Testis (tissue), 3 donors: ENCODE measurements around the gene AGR3. TPM values are rescaled to one million over a fixed set of nuclear protein-coding genes. Genes with fewer than 3 reads are reported as not detected.
A peak's percentile ranks its signal among the peaks of the same experiment; 100 is the strongest.

Source experiments
- DNase-seq: peaks from one replicate; pipeline ENCODE4 v3.0.0-alpha.2; 2019
- H3K27ac ChIP-seq, 2 donors: fragments of 200-600 bp; sonication (generic); one replicate each; pipeline ENCODE4 v1.5.1; 2019
- H3K27me3 ChIP-seq: fragments of 200-600 bp; sonication (generic); one replicate; pipeline ENCODE4 v1.5.1; 2019
- H3K36me3 ChIP-seq: fragments of 200-600 bp; sonication (generic); one replicate; pipeline ENCODE4 v1.5.1; 2017; ENCODE audit warnings: low read depth; ENCODE audit errors: missing control alignments
- H3K4me1 ChIP-seq: fragments of 200-600 bp; sonication (generic); one replicate; pipeline ENCODE4 v1.5.1; 2019
- H3K4me3 ChIP-seq, 2 donors: fragments of 200-600 bp; sonication (generic); one replicate each; pipeline ENCODE4 v1.5.1; 2017 to 2019
- H3K9me3 ChIP-seq: fragments of 200-600 bp; sonication (generic); one replicate; pipeline ENCODE4 v1.5.1; 2017
- CTCF ChIP-seq, 3 experiments: fragments of 450-650 bp in 2 of 3; fragments of 200-600 bp in 1 of 3; sonication (generic) in 1 of 3; IDR thresholded peaks; one replicate each; pipeline ENCODE4 v1.5.1; 2016 to 2019; ENCODE audit warnings: antibody characterized with exemption in 3 of 3, mild to moderate bottlenecking in 2 of 3, moderate library complexity in 1 of 3
- POLR2A ChIP-seq: fragments of 450-650 bp; IDR thresholded peaks from one replicate; pipeline ENCODE4 v1.6.1; 2017; ENCODE audit warnings: antibody characterized with exemption, mild to moderate bottlenecking, moderate library complexity
- WGBS, 2 donors: methylation state at CpG; one replicate each; pipeline ENCODE4 v1.1.5; 2018; 5-methylcytosine and 5-hydroxymethylcytosine counted together
- intact Hi-C: fragments of 100-400 bp; cut with DNase I; formaldehyde crosslinking; loops from one replicate; pipeline ENCODE4 v1.15.1; 2023; ENCODE audit warnings: low total_unique reads
- polyA plus RNA-seq: library from polyadenylated mRNA; stranded (reverse); fragments of 350-450 nt; fragmentation: Illumina TruSeq; extraction: RNeasy Lipid Tissue Mini Kit (QIAGEN cat#74804); gene quantifications from one replicate; pipeline ENCODE4 v1.2.3, GENCODE V29; 2014; ENCODE audit warnings: low read depth, low replicate concordance; ENCODE audit not compliant: insufficient read depth
- total RNA-seq, 2 donors: library from RNA; depleted of rRNA; stranded (reverse); fragments of >200 nt; gene quantifications; one replicate each; pipeline ENCODE4 v1.2.3, GENCODE V29; 2016

Gene AGR3
- total and polyA plus RNA-seq, 3 donors from 2014 or later, result 2.0 TPM; not detected in 2

DNA sequence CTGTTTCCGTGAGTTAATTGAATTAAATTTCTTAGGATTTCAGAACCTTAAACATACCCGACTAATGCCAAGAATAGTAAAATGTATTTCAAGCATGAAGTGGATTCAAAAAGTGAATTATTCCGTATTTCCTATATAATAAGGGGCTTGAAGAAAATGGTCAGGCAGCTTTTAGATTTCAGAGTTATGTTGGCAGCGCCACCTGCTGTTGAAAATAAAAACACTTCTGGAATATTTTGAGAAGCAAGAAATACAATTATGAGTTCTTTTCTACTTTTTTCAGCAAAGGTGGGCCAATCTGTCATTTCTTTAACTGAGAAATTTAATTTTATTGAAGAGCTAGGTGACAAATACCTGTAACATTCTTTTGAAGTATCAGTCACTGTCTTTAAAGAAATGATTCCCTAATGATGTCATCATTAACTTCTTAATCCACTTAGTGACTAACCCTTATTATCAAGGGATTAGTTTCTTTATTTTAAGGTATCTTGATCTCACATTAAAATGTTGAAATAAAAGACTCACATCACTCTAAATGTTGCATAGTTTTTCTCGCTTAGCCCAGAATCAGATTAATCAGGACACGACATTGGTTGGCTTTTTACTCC is 36.6 kb upstream of the AGR3 start:
- WGBS, 2 donors, result 57 to 67% methylated on average over 6 of the region's 6 CpGs
- H3K36me3 ChIP-seq, result no peaks in the 10 kb centered on the region
- H3K27me3 ChIP-seq, result no peaks in the 10 kb centered on the region
- H3K4me3 ChIP-seq, result no peak overlapping the region
- DNase-seq, result peak; percentile 62
- peak; percentile 59 to 81 (median 61) for TF ChIP-seq CTCF (IDR thresholded peaks at IDR 0.05)
- no peak for TF ChIP-seq POLR2A
- intact Hi-C loops, result no loop called here
- no peak overlapping the region for H3K27ac ChIP-seq
- H3K9me3 ChIP-seq, result no peaks in the 10 kb centered on the region
- H3K4me1 ChIP-seq, result no peaks in the 10 kb centered on the region

- no peak for DNase-seq
- TF ChIP-seq POLR2A, result no peak
- TF ChIP-seq CTCF (IDR thresholded peaks at IDR 0.05), result no peak
- no peaks in the 10 kb centered on the region for H3K27me3 ChIP-seq
- H3K4me3 ChIP-seq, result no peak overlapping the region
- H3K4me1 ChIP-seq, result no peaks in the 10 kb centered on the region
- no peak overlapping the region for H3K27ac ChIP-seq
- H3K36me3 ChIP-seq, result no peaks in the 10 kb centered on the region
- intact Hi-C loops, result no loop called here
- WGBS, 2 donors, result 93 to 96% methylated on average over 5 of the region's 5 CpGs
- no peaks in the 10 kb centered on the region for H3K9me3 ChIP-seq
Observed at GRCh38 chr7:16916738-16917137, 35.0 kb upstream of the AGR3 start.

GRCh38 chr7:16916105-16916639 is 34.4 kb upstream of the AGR3 start:
- TF ChIP-seq CTCF (IDR thresholded peaks at IDR 0.05) (no peak), POLR2A (no peak)
- no peak overlapping the region for H3K4me3 ChIP-seq
- no peak for DNase-seq
- intact Hi-C loops, result no loop called here
- 73 to 95% methylated on average over 1 of the region's 1 CpG for WGBS, 2 donors
- H3K4me1 ChIP-seq, result no peaks in the 10 kb centered on the region
- no peaks in the 10 kb centered on the region for H3K27me3 ChIP-seq
- no peaks in the 10 kb centered on the region for H3K9me3 ChIP-seq
- H3K36me3 ChIP-seq, result no peaks in the 10 kb centered on the region
- no peak overlapping the region for H3K27ac ChIP-seq

DNA sequence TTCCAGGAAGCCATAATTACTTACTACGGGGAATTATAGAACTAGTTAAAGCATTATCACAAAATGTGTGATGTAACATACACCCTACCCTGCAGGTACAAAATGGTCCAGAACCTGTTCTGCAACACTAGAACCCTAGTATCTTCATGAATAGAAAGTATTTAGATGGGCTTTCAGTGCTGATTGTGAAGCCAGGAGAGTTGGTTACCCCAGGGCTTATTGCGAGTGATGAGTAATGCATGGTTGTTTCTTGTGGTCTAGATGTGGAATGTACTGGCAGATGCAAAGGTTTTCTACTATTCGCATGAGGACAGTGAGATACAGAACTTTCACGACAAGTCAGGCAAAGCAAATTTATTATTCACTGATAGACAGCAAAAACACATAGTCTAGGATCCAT is 33.6 kb upstream of the AGR3 start:
- no peaks in the 10 kb centered on the region for H3K9me3 ChIP-seq
- H3K27me3 ChIP-seq, result no peaks in the 10 kb centered on the region
- no peak overlapping the region for H3K27ac ChIP-seq
- no peak overlapping the region for H3K4me3 ChIP-seq
- DNase-seq, result no peak
- no peaks in the 10 kb centered on the region for H3K4me1 ChIP-seq
- H3K36me3 ChIP-seq, result no peaks in the 10 kb centered on the region
- WGBS, 2 donors, result 92 to 98% methylated on average over 4 of the region's 4 CpGs
- intact Hi-C loops, result no loop called here
- no peak for TF ChIP-seq POLR2A
- TF ChIP-seq CTCF (IDR thresholded peaks at IDR 0.05), result no peak

GRCh38 chr7:16914771-16915170 is 33.0 kb upstream of the AGR3 start:
- no peak overlapping the region for H3K4me3 ChIP-seq
- H3K27me3 ChIP-seq, result no peaks in the 10 kb centered on the region
- no peaks in the 10 kb centered on the region for H3K9me3 ChIP-seq
- intact Hi-C loops, result no loop called here
- no peaks in the 10 kb centered on the region for H3K36me3 ChIP-seq
- DNase-seq, result no peak
- WGBS, 2 donors, result 81 to 99% methylated on average over 4 of the region's 4 CpGs
- H3K4me1 ChIP-seq, result no peaks in the 10 kb centered on the region
- TF ChIP-seq CTCF (IDR thresholded peaks at IDR 0.05) (no peak), POLR2A (no peak)
- H3K27ac ChIP-seq, result no peak overlapping the region
